Frontal cortex (tissue), 4 donors: ENCODE results near the gene RPS16. TPM values are rescaled to one million over a fixed set of nuclear protein-coding genes. Genes with fewer than 3 reads are reported as not detected.
"Not testable (repeated sequence)": the region's sequence is repeated elsewhere in the genome, so short reads cannot be mapped to it uniquely, and the experiment has no call there.

ENCODE experiments used
- DNase-seq, 2 donors: peaks; one replicate each; pipeline ENCODE4 v3.0.0; 2012; ENCODE audit warnings: low spot score in 2 of 2
- FAIRE-seq: peaks from 2 replicates; lab custom pipeline; 2012; peaks lifted over from hg19 to GRCh38; lab: Jason Lieb, UNC
- total RNA-seq: library from RNA; depleted of rRNA; stranded (reverse); fragments of >200 nt; gene quantifications from one replicate; pipeline ENCODE4 v1.2.3, GENCODE V29; 2014
- donor health status: control.
- donor health status: control.
- donor health status: control.

RPS16 gene
- total RNA-seq, 1 donor from 2014 or later: 59.1 TPM

GRCh38 chr19:39451257-39451656, 15.5 kb upstream of the RPS16 start:
- FAIRE-seq, DNase-seq: not testable (repeated sequence)

- DNase-seq (no peak), FAIRE-seq (no peak)
Measured at GRCh38 chr19:39449116-39449797, 13.5 kb upstream of the RPS16 start.

- no peak for DNase-seq
Measured at GRCh38 chr19:39448271-39448670, 12.5 kb upstream of the RPS16 start.

GRCh38 chr19:39446365-39447084, 10.8 kb upstream of the RPS16 start:
- DNase-seq: no peak
- no peak for FAIRE-seq

More at GRCh38 chr19:39448271-39448670, 12.5 kb upstream of the RPS16 start:
- FAIRE-seq: no peak

- FAIRE-seq (no peak), DNase-seq (peak; percentile 81 to 98)
Measured at GRCh38 chr19:39445196-39446111, 9.7 kb upstream of the RPS16 start, which contains the start of gene SUPT5H. TSS of gene SUPT5H (plus strand) at chr19:39445582. CDS start at chr19:39445891, 309 bp downstream.

- DNase-seq: no peak
- FAIRE-seq: no peak
Measured at GRCh38 chr19:39444598-39445195, 8.9 kb upstream of the RPS16 start.

- DNase-seq (no peak), FAIRE-seq (no peak)
Measured at GRCh38 chr19:39438270-39438934, 2.7 kb upstream of the RPS16 start.

GRCh38 chr19:39436350-39436716, 584 bp upstream of the RPS16 start:
- FAIRE-seq: no peak
- no peak for DNase-seq

GRCh38 chr19:39434123-39435076, 1.3 kb downstream of the RPS16 start:
- no peak for FAIRE-seq
- DNase-seq: no peak

- no peak for DNase-seq
- FAIRE-seq: no peak
Measured at GRCh38 chr19:39433480-39434079, 2.2 kb downstream of the RPS16 start.

- no peak for DNase-seq
- FAIRE-seq: no peak
Measured at GRCh38 chr19:39432677-39433025, 3.1 kb downstream of the RPS16 start.

GRCh38 chr19:39430675-39431593, 4.8 kb downstream of the RPS16 start:
- DNase-seq (peak in 1 of 2 donors; percentile 26), FAIRE-seq (no peak)

GRCh38 chr19:39428283-39429112, 7.3 kb downstream of the RPS16 start:
- FAIRE-seq (no peak), DNase-seq (peak in 1 of 2 donors; percentile 35)

GRCh38 chr19:39427707-39428106, 8.0 kb downstream of the RPS16 start:
- FAIRE-seq (no peak), DNase-seq (no peak)

- no peak for FAIRE-seq
- DNase-seq: peak in 1 of 2 donors; percentile 18
Measured at GRCh38 chr19:39426170-39426569, 9.6 kb downstream of the RPS16 start.

- DNase-seq (no peak), FAIRE-seq (no peak)
Measured at GRCh38 chr19:39425744-39426143, 10.0 kb downstream of the RPS16 start.
